Erythroblast (primary cell): ENCODE data around the gene PDE4C.

Experiments used
- GATA1 ChIP-seq: IDR thresholded peaks from 2 replicates; pipeline ENCODE4 v1.6.1; 2011; ENCODE audit warnings: low read depth, mild to moderate bottlenecking, control low read depth, low read length, moderate library complexity
- POLR2A ChIP-seq: IDR thresholded peaks from 2 replicates; pipeline ENCODE4 v1.6.1; 2011; ENCODE audit warnings: mild to moderate bottlenecking, low read length

DNA sequence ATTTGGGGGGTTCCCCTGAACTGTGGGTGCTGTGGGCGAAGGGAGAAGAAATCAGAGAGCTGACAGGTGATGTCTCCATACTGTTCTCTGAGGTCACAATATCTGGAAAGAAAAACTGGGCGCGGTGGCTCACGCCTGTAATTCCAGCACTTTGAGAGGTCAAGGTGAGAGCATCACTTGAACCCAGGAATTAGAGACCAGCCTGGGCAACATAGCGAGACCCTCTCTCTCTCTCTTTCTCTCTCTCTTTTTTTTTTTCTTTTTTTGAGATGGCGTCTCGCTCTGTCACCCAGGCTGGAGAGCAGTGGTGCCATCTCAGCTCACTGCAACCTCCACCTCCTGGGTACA, 26.1 kb upstream of the PDE4C start:
- TF ChIP-seq POLR2A, result no peak
- no peak for TF ChIP-seq GATA1
